Midbrain (tissue), 1 donor: ENCODE results near the gene SLC16A12.

Experiments used
- DNase-seq: peaks from one replicate; lab custom pipeline; 2025; lab: John Stamatoyannopoulos, UW

Gene SLC16A12

DNA sequence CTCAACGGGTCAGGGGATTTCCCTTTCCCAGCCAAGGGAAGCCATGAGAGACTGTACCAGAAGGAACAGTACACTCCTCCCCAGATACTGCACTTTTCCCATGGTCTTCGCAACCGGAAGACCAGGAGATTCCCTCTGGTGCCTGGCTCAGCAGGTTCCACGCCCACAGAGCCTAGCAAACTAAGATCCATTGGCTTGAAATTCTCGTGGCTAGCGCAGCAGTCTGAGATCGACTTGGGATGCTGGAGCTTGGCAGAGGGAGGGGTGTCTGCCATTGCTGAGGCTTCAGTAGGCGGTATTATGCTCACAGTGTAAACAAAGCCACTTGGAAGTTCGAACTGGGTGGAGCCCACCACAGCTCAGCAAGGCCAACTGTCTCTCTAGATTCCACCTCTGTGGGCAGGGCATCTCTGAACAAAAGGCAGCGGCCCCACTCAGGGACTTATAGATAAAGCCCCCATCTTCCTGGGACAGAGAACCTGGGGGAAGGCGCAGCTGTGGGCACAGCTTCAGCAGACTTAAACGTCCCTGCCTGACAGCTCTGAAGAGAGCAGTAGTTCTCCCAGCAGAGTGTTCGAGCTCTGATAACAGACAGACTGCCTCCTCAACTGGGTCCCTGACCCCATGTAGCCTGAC is 29.6 kb downstream of the SLC16A12 start:
- DNase-seq: no peak

DNA sequence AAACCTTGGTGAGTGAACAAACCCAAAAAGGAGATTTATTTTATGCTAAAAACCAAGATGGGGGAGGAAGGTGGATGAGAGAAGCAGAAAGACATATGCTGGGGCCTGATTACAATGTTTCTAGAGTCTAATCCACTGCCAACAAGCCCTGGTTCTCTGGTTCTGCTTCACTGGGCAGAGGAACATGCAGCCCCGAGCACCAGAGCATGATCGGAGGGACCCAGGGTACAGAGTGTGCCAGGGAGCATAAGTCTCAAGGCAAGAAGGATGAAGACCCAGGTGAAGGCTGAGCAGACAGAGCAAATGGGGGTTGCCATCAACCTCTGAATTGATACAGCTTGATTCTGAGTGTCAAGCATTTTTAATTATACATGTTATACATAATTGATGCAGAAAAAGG is 30.7 kb downstream of the SLC16A12 start:
- DNase-seq: no peak

DNA sequence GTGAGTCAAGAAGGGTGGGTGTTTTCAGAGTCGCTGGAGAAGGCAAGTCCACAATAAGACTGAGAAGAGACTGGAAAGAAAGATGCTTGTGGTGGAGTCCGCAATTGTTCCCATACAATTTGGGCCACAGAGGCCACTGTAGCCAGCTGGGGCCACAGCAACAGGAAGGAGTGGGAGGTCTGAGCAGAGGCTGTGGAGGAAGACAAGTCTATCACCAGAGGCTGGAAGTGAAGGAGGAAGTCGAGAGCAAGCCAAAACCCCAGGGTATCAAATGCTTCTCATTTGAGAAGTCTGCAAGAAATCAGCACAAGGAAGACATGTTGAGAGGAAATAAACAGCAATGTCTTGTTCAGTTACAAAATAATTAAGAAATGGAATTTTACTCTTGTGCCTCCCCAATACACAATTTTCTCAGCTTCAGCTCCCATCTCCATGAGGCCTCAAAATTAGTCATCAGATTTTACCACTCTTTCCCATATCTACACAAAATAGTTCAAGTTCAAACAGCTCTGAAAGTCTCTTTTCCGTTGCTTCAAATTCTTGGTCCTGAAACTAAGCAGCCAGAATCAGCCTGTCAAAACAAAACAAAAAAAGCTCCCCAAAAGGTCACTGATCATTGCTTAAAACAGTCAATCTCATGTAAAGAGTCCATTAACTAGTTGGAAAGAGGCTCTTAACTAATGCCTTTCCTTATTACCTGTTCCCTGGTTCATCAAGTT is 31.6 kb downstream of the SLC16A12 start:
- no peak for DNase-seq

DNA sequence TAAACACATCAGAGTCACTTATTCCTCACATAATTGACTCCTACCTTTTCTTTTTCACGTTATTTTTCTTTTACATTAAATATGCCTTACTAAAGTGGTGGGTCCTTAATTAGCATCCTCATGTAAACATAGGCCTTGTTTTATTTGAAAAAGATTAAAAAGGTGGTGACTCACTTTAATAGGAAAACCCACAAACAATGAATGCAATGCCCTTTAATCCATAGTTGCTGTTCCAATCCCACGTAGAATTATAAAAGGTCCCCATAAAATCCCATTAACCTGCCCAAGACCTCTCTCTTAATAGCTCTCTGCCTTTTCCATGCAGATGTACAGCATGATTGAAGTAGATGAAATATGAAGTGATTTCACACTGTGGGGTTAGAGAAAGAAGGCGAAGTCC is 32.2 kb downstream of the SLC16A12 start:
- DNase-seq: no peak

DNA sequence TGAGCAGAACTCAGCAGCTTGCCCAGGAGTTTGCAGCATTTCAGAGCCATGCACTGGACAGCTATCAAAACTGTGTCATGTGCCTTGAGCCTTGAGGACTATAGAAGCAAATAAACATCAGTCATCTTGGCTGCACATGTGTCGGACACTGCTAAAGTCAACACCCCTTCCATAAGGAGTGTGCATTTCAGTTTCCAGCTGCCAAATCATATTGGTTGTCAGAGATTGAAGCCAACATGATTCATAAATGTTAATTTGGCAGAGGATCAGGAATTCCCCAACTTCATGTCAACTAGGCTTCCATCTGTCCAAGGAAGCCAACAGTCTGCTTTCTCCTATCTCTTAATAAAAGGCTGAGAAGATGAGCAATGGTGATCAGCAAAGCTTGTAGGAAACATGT is 32.8 kb downstream of the SLC16A12 start:
- no peak for DNase-seq

DNA sequence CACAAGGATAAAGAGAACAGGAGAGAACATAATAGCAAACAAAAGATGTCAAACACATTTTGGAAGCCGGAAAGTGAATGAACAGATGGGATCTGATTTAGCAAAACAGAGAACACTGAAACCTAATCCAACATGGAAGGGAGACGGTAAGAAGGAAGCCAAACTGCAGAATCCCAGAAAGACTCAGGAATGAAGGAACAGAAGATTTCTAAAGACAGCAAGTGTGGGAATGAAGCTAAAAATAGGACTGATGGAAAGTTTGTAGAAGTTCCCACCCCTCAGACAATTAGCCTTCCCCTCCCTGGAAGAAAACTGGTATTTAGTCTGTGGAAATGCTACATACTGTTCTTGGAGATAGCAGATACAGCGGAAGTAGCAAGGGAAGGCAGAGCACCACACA is 40.8 kb downstream of the SLC16A12 start:
- DNase-seq: no peak

DNA sequence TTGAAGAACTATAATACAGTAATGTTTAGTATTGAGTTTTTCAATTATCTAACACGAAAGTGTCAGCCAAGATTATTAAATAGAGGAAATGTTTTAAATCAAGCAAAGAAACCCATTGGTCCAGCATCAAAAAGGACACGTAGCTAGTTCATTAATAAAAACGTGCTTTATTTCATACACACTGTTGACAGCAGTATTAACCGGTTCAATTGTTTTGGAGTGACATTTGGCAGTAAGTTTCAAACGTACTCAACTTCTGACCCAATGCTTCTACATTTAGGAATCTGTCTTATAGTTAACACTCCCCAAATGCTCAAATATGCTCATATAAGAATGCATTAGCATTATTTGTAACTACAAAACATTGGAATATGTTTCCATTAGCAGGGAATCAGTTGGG is 41.3 kb downstream of the SLC16A12 start:
- no peak for DNase-seq

DNA sequence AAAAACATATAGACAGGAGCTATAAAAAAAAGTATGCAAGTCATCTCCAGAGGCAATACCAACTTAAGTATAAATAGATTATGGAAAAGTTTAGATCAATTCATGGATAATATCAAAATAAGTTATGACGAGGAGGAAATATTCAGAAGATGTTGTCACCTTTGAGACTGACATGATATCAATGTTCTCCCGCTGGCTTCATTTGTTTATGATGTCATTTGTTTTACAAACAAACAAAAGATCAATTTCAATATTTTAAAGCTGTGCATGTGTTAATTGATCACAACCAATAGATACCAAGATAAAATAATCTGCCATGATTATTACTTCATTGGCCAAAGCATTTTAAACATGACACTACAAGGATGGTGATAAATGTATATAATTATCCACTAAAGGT is 43.5 kb downstream of the SLC16A12 start:
- no peak for DNase-seq

DNA sequence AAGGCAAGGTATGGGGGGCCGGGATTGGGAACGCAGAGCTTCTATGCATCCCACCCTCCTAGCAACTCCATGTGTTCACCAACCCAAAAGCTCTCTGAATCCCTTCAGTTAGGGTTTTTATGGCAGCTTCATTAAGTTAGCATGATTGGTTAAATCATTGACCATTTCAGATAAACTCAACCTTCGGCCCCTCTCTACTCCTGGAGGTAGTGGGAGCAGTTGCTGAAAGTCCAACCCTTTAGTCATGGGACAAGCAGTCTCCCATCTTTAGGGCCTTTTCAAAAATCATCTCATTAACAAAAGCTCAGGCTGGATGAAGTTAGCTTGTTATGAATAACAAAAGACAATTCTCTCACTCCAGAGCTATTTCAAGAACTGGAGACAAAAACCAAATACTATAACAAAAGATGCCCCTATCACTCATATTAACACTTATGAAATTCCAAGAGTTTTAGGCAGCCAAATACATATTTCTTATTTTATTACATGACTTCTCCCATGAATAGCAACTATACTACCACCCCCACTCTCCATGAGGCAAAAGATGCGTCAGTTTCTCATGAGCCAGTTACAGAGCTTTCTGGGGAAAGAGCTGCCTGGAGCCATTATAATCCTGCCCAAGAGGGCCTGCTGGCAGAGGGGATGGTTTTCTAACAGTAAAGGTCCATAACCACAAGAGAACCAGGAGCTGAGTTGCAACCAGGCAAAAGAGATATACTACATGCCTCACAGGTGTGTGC is 44.6 kb downstream of the SLC16A12 start:
- no peak for DNase-seq

DNA sequence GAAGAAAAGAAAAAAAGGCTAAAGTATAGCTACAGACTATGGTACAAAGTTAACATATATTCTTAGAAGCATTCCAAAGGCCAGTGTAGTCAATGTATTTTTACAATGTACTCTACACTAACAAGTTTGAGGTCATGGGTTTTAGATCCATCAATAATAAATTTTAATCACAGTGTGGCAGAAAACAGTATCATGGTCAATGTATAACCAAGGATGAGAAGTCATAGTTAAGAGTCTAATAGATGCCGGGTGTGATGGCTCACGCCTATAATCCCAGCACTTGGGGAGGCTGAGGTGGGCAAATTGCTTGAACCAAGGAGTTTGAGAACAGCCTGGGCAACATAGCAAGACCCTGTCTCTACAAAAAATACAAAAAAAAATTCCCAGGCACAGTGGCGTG is 53.1 kb downstream of the SLC16A12 start:
- no peak for DNase-seq

DNA sequence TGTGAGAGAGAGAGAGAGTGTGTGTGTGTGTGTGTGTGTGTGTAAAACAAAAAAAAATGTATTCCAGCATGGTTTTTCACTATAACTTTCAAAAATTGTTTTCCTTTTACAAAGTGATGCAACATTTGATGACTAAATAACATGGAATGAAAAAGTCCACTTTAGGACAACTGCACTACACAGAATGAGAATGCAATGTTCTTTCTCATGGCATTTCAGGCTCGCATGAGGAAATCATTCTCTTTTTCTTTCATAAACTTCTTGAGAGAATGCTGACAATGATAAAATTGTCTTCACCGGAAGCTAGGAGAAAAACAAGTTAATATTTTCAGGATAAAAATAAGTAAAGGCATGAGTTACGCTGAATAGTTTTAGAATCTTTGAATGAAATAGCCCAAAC is 53.7 kb downstream of the SLC16A12 start:
- DNase-seq: no peak

DNA sequence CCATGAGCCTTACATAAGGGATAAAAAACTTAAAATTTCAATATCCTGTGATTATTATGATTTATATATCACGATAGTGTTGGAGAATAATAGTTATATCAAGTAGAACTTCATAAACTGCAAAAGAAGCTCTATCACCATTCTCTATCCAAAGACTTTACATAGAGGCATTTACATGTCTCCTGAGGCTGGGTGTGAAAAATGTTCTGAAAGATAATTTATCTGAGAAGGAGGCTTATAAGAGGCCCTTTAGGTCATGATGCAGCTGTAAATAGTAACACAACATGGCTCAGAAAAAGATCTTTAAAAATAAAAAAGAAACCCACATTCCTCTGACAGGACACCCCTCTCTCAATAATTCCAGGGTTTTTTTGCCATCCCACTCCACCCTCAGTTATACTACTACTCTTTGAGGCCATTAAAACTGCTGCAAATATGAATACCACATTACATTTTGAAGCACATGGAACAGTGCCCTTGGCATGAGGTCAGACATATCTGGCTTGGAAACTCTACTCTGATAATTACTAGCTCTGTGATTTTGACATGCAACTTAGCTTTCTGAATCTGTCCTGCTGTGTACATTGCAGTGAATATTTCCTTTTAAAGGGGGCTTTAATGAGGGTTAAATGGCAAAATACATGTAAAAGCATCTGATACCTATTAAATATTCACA is 55.5 kb downstream of the SLC16A12 start:
- no peak for DNase-seq

DNA sequence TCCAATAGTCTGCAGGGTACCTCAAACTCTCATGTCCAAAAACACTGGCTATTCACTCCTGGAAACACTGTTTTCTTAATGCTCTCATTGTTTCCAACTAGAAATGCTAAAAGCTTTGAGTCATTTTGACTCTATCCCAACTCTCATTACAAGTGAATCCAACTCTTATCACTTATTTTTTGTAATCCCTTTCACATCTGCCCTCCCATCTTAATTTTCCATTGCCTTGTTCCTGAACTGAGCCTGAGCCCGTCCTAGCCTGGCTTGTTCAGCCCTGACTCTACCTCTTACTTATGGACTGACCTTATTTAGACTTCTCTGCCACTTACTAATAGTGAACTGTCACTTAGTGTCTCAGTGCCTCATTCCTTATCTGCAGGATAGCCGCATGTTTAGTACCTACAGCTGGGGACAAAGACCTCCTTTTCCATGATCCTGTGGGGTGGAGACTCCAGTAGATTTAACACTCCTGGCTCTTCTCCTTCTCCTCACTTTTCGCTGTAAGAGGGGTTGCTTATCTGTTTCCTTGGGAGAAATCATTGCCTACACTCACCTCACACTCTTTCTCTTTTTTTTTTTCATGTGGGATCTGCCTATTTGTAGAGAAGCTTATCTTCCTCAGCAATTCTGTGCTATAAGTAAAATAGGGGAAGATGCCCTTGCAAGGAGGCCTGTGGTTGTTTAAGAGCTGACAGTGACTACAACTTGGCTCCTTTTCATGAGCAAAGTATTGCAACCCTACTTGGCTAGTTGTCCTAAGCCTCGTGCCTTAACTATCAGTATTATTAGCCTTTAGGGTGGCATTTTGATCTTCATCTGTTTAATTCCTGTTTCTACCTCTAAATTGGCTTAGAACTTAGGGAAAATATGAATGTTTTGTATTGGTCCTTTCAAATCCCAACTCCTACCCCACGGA is 56.4 kb downstream of the SLC16A12 start:
- no peak for DNase-seq

DNA sequence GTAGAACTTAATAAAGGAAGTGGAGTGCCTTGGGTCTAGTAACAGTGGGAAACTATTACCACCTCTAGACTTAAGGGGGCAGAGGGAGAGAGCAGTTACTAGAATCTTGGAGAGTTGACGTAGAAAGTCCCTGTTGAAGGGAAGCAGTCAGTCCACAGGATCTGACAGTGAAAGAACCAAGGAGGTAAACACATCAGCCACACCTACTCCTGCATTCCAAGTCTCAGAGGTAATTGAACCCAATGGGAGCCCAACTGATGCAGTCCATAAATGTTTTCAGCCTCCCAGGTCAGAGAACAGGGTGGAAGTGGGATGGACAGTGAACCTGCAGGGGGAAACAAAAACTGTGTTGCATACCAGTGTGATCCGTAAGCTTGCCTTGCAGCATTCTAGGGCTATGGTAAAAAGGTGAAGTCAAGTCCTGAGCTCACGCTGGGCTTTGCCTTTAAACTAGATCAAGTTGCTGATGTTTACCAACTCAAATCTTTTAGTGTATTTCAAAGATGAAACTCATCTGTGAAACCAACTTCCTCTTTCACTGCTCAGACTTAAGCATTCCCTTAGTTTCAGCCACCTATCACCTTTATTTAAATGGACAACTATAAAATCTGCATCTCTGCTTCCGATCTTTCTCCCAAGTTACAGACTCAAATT is 57.2 kb downstream of the SLC16A12 start:
- DNase-seq: no peak

DNA sequence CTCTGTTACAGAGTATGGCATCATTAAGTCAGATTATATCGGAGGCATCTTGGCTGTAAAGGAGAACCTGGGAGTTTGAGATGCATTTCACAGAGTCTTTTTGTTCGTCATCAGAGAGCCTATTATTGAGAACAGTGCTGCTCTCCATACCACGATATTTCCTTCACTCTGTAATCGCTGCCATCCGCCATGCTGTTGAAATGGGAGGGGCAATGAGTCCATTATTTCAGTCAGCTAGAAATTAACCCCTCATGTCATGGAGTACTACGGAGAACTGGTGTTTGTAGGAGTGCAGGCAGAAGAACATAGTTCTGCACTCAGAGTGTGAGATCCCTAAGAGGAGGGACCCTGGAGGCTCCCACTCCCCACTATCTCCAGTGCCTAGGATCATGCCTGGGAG is 59.2 kb downstream of the SLC16A12 start:
- no peak for DNase-seq

DNA sequence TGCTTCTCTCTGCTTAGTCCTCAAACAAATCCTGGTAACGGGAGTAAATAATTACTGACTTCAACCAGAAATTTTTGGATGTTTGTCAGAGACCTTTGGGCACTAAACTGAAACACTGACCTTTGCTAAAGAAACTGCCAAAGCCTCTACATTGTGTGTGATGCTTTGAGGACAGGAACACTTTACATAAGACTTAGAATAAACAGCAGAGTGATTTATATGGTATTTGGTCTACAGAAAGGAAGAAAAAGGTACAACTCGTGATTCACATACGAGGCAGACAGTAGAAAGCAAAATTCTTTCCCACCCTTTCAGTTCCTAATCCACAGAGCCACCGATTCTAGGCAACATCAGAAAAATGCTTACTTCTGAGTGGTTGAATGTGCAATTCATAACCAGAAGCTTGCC is 59.8 kb downstream of the SLC16A12 start:
- no peak for DNase-seq

DNA sequence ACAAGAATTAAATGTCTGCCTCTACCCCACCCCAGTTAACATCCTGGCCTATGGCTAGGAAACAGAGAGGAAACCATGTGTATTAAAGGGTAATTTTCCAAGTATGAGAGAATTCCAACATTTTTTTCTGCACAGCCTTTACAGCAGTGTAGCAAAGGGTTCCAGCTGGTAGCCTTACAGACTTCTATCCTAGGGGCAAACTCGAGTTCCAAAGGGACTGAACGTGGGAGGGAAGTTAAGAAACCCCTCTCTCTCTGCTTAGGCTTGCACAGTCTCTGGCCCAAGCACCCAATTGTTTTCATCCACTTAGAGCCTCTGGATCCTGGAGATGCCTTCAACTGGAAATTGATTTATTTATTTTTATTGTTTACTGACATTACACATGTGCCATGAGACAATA is 60.3 kb downstream of the SLC16A12 start:
- DNase-seq: no peak

DNA sequence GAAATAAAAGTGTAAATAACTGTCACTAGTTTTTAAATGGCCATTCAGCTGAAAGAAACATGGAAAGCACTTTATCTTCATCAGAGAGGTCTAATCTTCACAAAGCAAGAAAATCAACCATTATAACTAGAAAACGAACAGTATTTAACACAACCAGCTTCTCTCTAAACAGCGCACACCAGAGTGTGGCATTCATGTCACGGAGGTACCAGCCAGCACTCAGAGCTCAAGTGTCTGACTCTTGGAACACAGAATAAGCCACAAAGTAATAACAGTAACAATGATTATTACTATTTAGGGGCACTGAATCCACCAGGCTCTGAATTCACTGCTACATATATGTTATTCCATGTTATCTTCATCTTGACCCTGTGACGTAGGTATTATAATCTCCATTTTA is 60.9 kb downstream of the SLC16A12 start:
- DNase-seq: no peak

DNA sequence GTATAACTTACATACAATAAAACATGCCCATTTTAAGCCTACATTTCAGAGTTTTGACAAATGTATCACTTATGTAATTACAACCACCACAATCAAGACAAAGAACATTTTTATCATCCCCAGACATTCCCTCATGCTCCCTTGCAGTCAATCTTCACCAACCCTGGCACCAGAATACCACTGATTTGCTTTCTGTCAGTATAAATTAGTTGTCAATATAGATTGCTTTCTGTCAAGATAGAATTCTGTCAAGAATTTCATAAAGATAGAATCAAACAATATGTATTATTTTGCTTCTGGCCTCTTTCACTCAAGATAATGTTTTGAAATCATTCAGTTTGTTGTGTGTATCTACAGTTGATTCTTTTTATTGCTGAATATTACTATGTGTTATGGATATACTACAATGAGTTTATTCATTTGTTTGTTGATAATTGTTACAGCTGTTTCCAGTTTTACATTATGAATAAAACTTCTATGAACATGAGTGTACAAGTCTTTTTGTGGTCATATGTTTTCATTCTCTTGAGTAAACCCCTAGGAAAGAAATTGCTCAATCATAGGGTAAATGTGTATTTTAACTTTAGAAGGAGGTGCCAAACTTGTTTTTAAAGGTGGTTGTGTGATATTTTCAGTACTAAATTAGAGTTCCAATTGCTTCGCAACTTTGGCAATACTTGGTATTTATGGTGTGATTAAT is 64.1 kb downstream of the SLC16A12 start:
- DNase-seq: no peak

DNA sequence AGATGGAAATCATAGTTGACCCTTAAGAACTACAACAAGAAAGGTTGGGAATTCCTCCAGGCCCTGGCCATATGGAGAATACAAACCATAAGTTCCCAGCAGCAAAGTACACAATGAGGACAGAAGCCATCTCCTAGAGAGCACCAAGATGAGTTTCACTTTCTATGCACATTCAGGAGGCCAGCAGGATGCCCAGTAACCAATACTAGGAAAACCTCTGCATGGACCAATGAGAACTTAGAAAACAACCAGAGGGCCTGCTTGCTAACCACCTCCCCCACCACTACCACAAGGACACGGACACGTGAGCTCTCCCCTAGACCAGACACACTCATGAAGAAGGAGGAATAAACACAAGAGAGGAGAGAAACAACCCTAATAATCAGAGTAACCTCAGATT is 64.8 kb downstream of the SLC16A12 start:
- no peak for DNase-seq

DNA sequence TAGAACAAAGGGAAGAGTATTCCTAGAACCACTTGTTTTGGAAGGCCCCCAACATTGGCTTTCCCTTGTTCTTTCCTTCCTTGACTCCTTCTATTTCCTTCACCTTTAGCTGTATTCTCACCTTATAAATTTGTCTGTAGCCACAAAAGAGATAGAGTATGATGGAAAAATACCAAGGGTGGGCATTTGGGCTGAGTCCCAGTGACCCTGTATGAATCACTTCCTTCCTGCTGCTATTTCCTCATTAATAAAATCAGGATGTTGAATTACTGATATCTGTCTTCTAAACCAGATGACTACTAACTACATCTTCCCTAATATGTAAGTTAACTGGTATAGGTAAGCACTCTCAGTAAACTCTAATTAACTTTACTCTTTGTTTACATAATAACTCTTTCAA is 65.9 kb downstream of the SLC16A12 start:
- no peak for DNase-seq
